ENCODE data around the gene MED16. TPM values are rescaled to one million over a fixed set of nuclear protein-coding genes. Genes with fewer than 3 reads are reported as not detected.

MED16 gene
- total and polyA plus RNA-seq, 2 of the 4 experiments (the other 2 are of a cell fraction), result 8.1 to 40.2 TPM

- CTCF ChIA-PET, result interaction anchor here (1.2 kb wide), 1 partner anchor 56 kb away, joined by 3 read pairs; no protein-coding TSS in a partner anchor
- peak overlapping the region; percentile 92 for H2AK5ac ChIP-seq (ENCODE audit: low read depth, low read length)
- peak overlapping the region; percentile 96 for H3K4me3 ChIP-seq (ENCODE audit: insufficient read depth, low read depth, low read length)
- H3K56ac ChIP-seq (ENCODE audit: extremely low read depth, insufficient read depth, low read length), result no peak overlapping the region
- peak overlapping the region; percentile 97 for H3K27ac ChIP-seq (ENCODE audit: insufficient read depth, low read length)
- peak overlapping the region; percentile 56; the same call in 1 of the 2 replicates for H3K23ac ChIP-seq (ENCODE audit: low read depth, low read length)
- peak overlapping the region; percentile 36 to 50; a peak in 3 of 4 replicates for H4K8ac ChIP-seq (ENCODE audit: low read depth in 2 of 2, low read length in 2 of 2)
- H3K79me1 ChIP-seq (ENCODE audit: low read depth in 1 of 2, low read length in 2 of 2), result peaks cover 7 to 45% of the 10 kb centered on the region in 2 experiments
- H2AFZ ChIP-seq (replicated peaks; ENCODE audit: low read length, poor library complexity), result peak overlapping the region; percentile 21
- no TSS peak for BruUV-seq (replicated peaks)
- no peak overlapping the region for H2BK20ac ChIP-seq (ENCODE audit: low read depth, low read length)
- ATAC-seq (ENCODE audit: low read depth) (0 out of 2 replicates have a peak, but pooled peaks have one; percentile 3), DNase-seq (no peak)
- H3K9ac ChIP-seq (ENCODE audit: low read depth, low read length), result peak overlapping the region; percentile 98
- H3K4me1 ChIP-seq (ENCODE audit: control insufficient read depth, insufficient read depth, low read length), result peaks cover 10% of the 10 kb centered on the region
- TF ChIP-seq, protein P1, sequence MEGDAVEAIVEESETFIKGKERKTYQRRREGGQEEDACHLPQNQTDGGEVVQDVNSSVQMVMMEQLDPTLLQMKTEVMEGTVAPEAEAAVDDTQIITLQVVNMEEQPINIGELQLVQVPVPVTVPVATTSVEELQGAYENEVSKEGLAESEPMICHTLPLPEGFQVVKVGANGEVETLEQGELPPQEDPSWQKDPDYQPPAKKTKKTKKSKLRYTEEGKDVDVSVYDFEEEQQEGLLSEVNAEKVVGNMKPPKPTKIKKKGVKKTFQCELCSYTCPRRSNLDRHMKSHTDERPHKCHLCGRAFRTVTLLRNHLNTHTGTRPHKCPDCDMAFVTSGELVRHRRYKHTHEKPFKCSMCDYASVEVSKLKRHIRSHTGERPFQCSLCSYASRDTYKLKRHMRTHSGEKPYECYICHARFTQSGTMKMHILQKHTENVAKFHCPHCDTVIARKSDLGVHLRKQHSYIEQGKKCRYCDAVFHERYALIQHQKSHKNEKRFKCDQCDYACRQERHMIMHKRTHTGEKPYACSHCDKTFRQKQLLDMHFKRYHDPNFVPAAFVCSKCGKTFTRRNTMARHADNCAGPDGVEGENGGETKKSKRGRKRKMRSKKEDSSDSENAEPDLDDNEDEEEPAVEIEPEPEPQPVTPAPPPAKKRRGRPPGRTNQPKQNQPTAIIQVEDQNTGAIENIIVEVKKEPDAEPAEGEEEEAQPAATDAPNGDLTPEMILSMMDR (conservative IDR thresholded peaks at IDR 0.05; ENCODE audit: low read depth, low read length), result no peak
- TF ChIP-seq CHD1 (IDR thresholded peaks at IDR 0.05; ENCODE audit: low read depth, low read length) (no peak), MAFK (IDR thresholded peaks at IDR 0.05; ENCODE audit: low read depth, low read length) (peak; percentile 72), MAZ (IDR thresholded peaks at IDR 0.05; ENCODE audit: borderline replicate concordance, low read depth, low read length) (no peak), ELK1 (IDR thresholded peaks at IDR 0.05; ENCODE audit: borderline replicate concordance, low read depth, low read length) (no peak), MXI1 (IDR thresholded peaks at IDR 0.05; ENCODE audit: borderline replicate concordance, low read depth, low read length) (no peak), POLR2A (IDR thresholded peaks at IDR 0.05; ENCODE audit: low read depth, low read length) (0 out of 2 replicates have a peak, but pooled peaks have one; percentile 4)
- H3K36me3 ChIP-seq (ENCODE audit: control insufficient read depth, insufficient read depth, low read length), result peaks cover 30% of the 10 kb centered on the region
- H4K20me1 ChIP-seq (ENCODE audit: insufficient read depth, low read length), result peaks cover 10% of the 10 kb centered on the region
- H4K91ac ChIP-seq (ENCODE audit: insufficient read depth, low read depth, low read length), result peak overlapping the region; percentile 79; the same call in 1 of the 2 replicates
- H4K5ac ChIP-seq (ENCODE audit: low read depth, low read length), result peak overlapping the region; percentile 50; the same call in 1 of the 2 replicates
- dilution Hi-C loops (cut with HindIII; ENCODE audit: low sequenced_read_pairs, unreplicated experiment), result no loop called here
- H2BK5ac ChIP-seq (ENCODE audit: low read depth, low read length, poor library complexity, severe bottlenecking), result peak overlapping the region; percentile 87
- peak overlapping the region; percentile 98 for H2AK9ac ChIP-seq (replicated peaks; ENCODE audit: low read depth, low read length, poor library complexity)
- in situ Hi-C loops (cut with MboI; ENCODE audit: low sequenced_read_pairs), result no loop called here
- H3K18ac ChIP-seq (ENCODE audit: low read depth, low read length), result peak overlapping the region; percentile 55; the same call in 1 of the 2 replicates
- no peaks in the 10 kb centered on the region for H3K9me3 ChIP-seq (ENCODE audit: control insufficient read depth, insufficient read depth, low read length)
- POLR2A ChIA-PET (ENCODE audit: unreplicated experiment), result no interaction called here
- no peaks in the 10 kb centered on the region for H3K27me3 ChIP-seq (ENCODE audit: control insufficient read depth, insufficient read depth, low read length)
- H3K4me2 ChIP-seq (ENCODE audit: low read depth, low read length), result peak overlapping the region; percentile 56
- intact Hi-C loops (cut with micrococcal nuclease), result loop anchor here (2.0 kb wide), 1 partner anchor 313 kb away; the partner anchor contains the start of gene ATP5F1D
- H2BK15ac ChIP-seq (ENCODE audit: low read depth, low read length), result no peak overlapping the region; the same call in 2 of the 3 replicates
- no CpG with 5 or more reads among the region's 15 CpGs for WGBS, 2 experiments (ENCODE audit: extremely low coverage in 2 of 2, insufficient read length in 1 of 2)
- peak overlapping the region; percentile 84 for H3K4ac ChIP-seq (ENCODE audit: low read depth, low read length)
- H3K9me1 ChIP-seq (ENCODE audit: insufficient read depth, low read length), result no peaks in the 10 kb centered on the region; the same call in 1 of the 2 replicates
- peak overlapping the region; percentile 92 for H3K14ac ChIP-seq (replicated peaks; ENCODE audit: low read depth, low read length)
- peak overlapping the region; percentile 64 for H2BK120ac ChIP-seq (ENCODE audit: low read depth, low read length)
Observed at GRCh38 chr19:927351-927779, 34.4 kb upstream of the MED16 start.

Measured in IMR-90 (cell line).